Keratinocyte (primary cell): ENCODE measurements around the gene COL3A1. TPM values are rescaled to one million over a fixed set of nuclear protein-coding genes. Genes with fewer than 3 reads are reported as not detected.

Source experiments
- DNase-seq: peaks from one replicate; pipeline ENCODE4 v3.0.0-alpha.2; 2011; ENCODE audit warnings: low read depth, missing footprints, low spot score
- FAIRE-seq: peaks from 2 replicates; lab custom pipeline; 2011; peaks lifted over from hg19 to GRCh38; lab: Jason Lieb, UNC
- H2AFZ ChIP-seq: 2 replicates; pipeline ENCODE4 v1.6.0; 2012; ENCODE audit warnings: low read length, control low read depth, inconsistent platforms; ENCODE audit not compliant: control insufficient read depth
- H3K27ac ChIP-seq: 2 replicates; pipeline ENCODE4 v1.5.1; 2011; ENCODE audit warnings: low read length; ENCODE audit not compliant: control insufficient read depth, insufficient read depth
- H3K27me3 ChIP-seq: 3 replicates; pipeline ENCODE4 v1.6.0; 2011; ENCODE audit warnings: low read length; ENCODE audit not compliant: control insufficient read depth, insufficient read depth; ENCODE audit errors: extremely low read depth
- H3K36me3 ChIP-seq, 2 experiments: 2 replicates in 1 of 2; 3 replicates in 1 of 2; pipeline ENCODE4 v1.5.1; 2011; ENCODE audit warnings: low read length in 2 of 2, mild to moderate bottlenecking in 1 of 2; ENCODE audit not compliant: control insufficient read depth in 2 of 2, insufficient read depth in 2 of 2; ENCODE audit errors: extremely low read depth in 1 of 2
- H3K4me1 ChIP-seq: 3 replicates; pipeline ENCODE4 v1.5.1; 2011; ENCODE audit warnings: low read length; ENCODE audit not compliant: control insufficient read depth, insufficient read depth; ENCODE audit errors: extremely low read depth
- H3K4me2 ChIP-seq: 3 replicates; pipeline ENCODE4 v1.6.0; 2011; ENCODE audit warnings: low read depth, low read length; ENCODE audit not compliant: control insufficient read depth, insufficient read depth; ENCODE audit errors: extremely low read depth
- H3K4me3 ChIP-seq, 3 experiments: fragments of 200-600 bp in 1 of 3; sonication (generic) in 1 of 3; 2 replicates in 2 of 3; 3 replicates in 1 of 3; pipeline ENCODE4 v1.5.1; 2011 to 2016; ENCODE audit warnings: low read length in 3 of 3, mild to moderate bottlenecking in 3 of 3, control low read depth in 2 of 3, inconsistent platforms in 1 of 3, low read depth in 1 of 3, mixed read lengths in 1 of 3, mixed run types in 1 of 3, moderate library complexity in 1 of 3; ENCODE audit not compliant: control insufficient read depth in 2 of 3, insufficient read depth in 2 of 3; ENCODE audit errors: extremely low read depth in 1 of 3
- H3K79me2 ChIP-seq: 2 replicates; pipeline ENCODE4 v1.6.0; 2012; ENCODE audit warnings: low read length; ENCODE audit not compliant: control insufficient read depth, insufficient read depth
- H3K9ac ChIP-seq: 3 replicates; pipeline ENCODE4 v1.6.0; 2011; ENCODE audit warnings: low read length; ENCODE audit not compliant: control insufficient read depth, insufficient read depth; ENCODE audit errors: extremely low read depth
- H3K9me1 ChIP-seq: 3 replicates; pipeline ENCODE4 v1.6.0; 2011; ENCODE audit warnings: low read length; ENCODE audit not compliant: control insufficient read depth, insufficient read depth; ENCODE audit errors: extremely low read depth
- H3K9me3 ChIP-seq: 2 replicates; pipeline ENCODE4 v1.5.1; 2012; ENCODE audit warnings: low read depth, low read length; ENCODE audit not compliant: control insufficient read depth
- H4K20me1 ChIP-seq: 3 replicates; pipeline ENCODE4 v1.6.0; 2011; ENCODE audit warnings: low read length; ENCODE audit not compliant: control insufficient read depth, insufficient read depth; ENCODE audit errors: extremely low read depth
- EZH2 ChIP-seq: IDR thresholded peaks from one replicate; pipeline ENCODE4 v1.6.1; 2012; ENCODE audit warnings: inconsistent platforms, mild to moderate bottlenecking, low read length, moderate library complexity
- dilution Hi-C: fragments of 300-500 bp; cut with MboI; formaldehyde crosslinking; loops from one replicate; pipeline ENCODE4 v1.7.0; 2020; ENCODE audit warnings: low sequenced_read_pairs; ENCODE audit not compliant: extremely low pct_ligation_motif_present
- polyA plus RNA-seq, 5 experiments: library from polyadenylated mRNA; depleted of rRNA in 3 of 5; stranded (reverse) in 3 of 5; stranded (forward) in 1 of 5; unstranded in 1 of 5; fragments of >200 nt; gene quantifications; 1 replicate in 1 of 5; 2 replicates in 3 of 5; 3 replicates in 1 of 5; pipeline versions ENCODE4 v1.2.1 to v1.2.3, GENCODE V29; 2011 to 2012; ENCODE audit warnings: missing spikeins in 2 of 5, low read depth in 1 of 5, low replicate concordance in 1 of 5
- TF ChIP-seq, protein P1 (sequence below), 3 experiments: IDR thresholded peaks in 1 of 3; conservative IDR thresholded peaks in 1 of 3; optimal IDR thresholded peaks in 1 of 3; 2 replicates in 2 of 3; 3 replicates in 1 of 3; pipeline versions ENCODE3 to v1.5.1; 2011; ENCODE audit warnings: low read length in 3 of 3, mild to moderate bottlenecking in 3 of 3, moderate library complexity in 2 of 3, control low read depth in 1 of 3, inconsistent platforms in 1 of 3; ENCODE audit not compliant: insufficient read depth in 2 of 3; ENCODE audit errors: extremely low read depth in 1 of 3

The COL3A1 gene
- polyA plus RNA-seq, 1 donor (not counting 4 experiments of a cell fraction or from before 2014, with no cell fraction given) = 0.01 TPM

DNA sequence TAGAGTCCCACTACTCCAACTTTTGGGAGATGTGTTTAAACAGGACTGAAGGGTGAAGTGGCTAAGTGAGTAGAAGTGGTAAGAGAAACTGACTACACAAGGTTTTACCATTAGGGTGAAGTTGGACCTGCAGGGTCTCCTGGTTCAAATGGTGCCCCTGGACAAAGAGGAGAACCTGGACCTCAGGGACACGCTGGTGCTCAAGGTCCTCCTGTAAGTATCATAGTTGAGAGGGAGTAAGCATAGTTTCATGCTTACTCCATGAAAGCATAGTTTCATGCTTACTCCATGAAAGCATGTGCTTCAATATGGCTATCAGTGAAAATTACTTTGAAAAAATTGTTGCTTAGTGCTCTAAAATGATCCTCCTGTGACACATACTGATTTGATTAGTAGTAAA, 19.1 kb downstream of the COL3A1 start:
- Histone ChIP-seq H3K9me1 (no peaks in the 10 kb centered on the region), H3K4me2 (no peak overlapping the region)

DNA sequence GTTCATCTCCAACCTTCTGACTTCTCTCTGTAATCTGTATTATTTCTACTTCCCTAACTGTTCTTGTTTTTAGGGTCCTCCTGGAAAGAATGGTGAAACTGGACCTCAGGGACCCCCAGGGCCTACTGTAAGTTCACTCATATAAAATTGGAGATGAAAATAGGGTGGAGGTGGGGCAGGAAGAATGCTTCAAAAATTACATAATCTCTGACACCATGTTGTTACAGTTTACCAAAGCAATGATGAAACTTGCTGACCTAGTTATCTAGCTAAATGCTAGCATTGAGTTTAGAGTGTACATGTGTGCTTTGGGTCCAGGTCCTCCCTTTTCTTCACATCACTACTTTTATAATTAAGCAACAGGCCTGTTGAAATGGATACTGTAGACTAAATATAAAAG, 23.1 kb downstream of the COL3A1 start:
- TF ChIP-seq EZH2 = no peak
- TF ChIP-seq, protein P1, sequence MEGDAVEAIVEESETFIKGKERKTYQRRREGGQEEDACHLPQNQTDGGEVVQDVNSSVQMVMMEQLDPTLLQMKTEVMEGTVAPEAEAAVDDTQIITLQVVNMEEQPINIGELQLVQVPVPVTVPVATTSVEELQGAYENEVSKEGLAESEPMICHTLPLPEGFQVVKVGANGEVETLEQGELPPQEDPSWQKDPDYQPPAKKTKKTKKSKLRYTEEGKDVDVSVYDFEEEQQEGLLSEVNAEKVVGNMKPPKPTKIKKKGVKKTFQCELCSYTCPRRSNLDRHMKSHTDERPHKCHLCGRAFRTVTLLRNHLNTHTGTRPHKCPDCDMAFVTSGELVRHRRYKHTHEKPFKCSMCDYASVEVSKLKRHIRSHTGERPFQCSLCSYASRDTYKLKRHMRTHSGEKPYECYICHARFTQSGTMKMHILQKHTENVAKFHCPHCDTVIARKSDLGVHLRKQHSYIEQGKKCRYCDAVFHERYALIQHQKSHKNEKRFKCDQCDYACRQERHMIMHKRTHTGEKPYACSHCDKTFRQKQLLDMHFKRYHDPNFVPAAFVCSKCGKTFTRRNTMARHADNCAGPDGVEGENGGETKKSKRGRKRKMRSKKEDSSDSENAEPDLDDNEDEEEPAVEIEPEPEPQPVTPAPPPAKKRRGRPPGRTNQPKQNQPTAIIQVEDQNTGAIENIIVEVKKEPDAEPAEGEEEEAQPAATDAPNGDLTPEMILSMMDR (optimal IDR thresholded peaks at IDR 0.05 in 1 of 3, IDR thresholded peaks at IDR 0.05 in 1 of 3, conservative IDR thresholded peaks at IDR 0.05 in 1 of 3; ENCODE audit: extremely low read depth in 1 of 3, insufficient read depth in 2 of 3, low read length in 3 of 3) = no peak
- Histone ChIP-seq H3K27me3 (no peaks in the 10 kb centered on the region), H3K9me1 (no peaks in the 10 kb centered on the region), H2AFZ (no peak overlapping the region), H3K4me1 (peaks cover 4% of the 10 kb centered on the region), H3K9ac (no peak overlapping the region), H3K4me3 (no peak overlapping the region), H3K36me3 (no peaks in the 10 kb centered on the region), H4K20me1 (no peaks in the 10 kb centered on the region), H3K79me2 (no peaks in the 10 kb centered on the region), H3K4me2 (no peak overlapping the region), H3K27ac (no peak overlapping the region), H3K9me3 (no peaks in the 10 kb centered on the region)
- DNase-seq (no peak), FAIRE-seq (no peak)
- dilution Hi-C loops = loop anchor here (25.0 kb wide), 1 partner anchor 460 kb away; no protein-coding TSS in a partner anchor

More for the DNA sequence above, 19.1 kb downstream of the COL3A1 start:
- no peak overlapping the region for H2AFZ ChIP-seq
- H3K36me3 ChIP-seq = no peaks in the 10 kb centered on the region
- H3K9me3 ChIP-seq = no peaks in the 10 kb centered on the region
- H3K27ac ChIP-seq = no peak overlapping the region
- dilution Hi-C loops = loop anchor here (25.0 kb wide), 1 partner anchor 456 kb away; no protein-coding TSS in a partner anchor
- DNase-seq (no peak), FAIRE-seq (no peak)
- H4K20me1 ChIP-seq = no peaks in the 10 kb centered on the region
- H3K79me2 ChIP-seq = no peaks in the 10 kb centered on the region
- H3K4me3 ChIP-seq = no peak overlapping the region
- no peaks in the 10 kb centered on the region for H3K4me1 ChIP-seq
- no peak overlapping the region for H3K9ac ChIP-seq
- H3K27me3 ChIP-seq = no peaks in the 10 kb centered on the region
- no peak for TF ChIP-seq EZH2
- TF ChIP-seq, protein P1 (optimal IDR thresholded peaks at IDR 0.05 in 1 of 3, IDR thresholded peaks at IDR 0.05 in 1 of 3, conservative IDR thresholded peaks at IDR 0.05 in 1 of 3; ENCODE audit: extremely low read depth in 1 of 3, insufficient read depth in 2 of 3, low read length in 3 of 3) = no peak
